ENCODE data around the gene ATOH7. TPM values are rescaled to one million over a fixed set of nuclear protein-coding genes. Genes with fewer than 3 reads are reported as not detected.

The ATOH7 gene
- polyA plus RNA-seq, 3 donors: not detected

GRCh38 chr10:68184546-68184945, 47.4 kb downstream of the ATOH7 start:
- Mint-ChIP-seq H3K36me3 (no peaks in the 10 kb centered on the region), H3K4me3 (no peak overlapping the region), H3K27ac (no peak overlapping the region), H3K4me1 (no peaks in the 10 kb centered on the region), H3K9me3 (no peaks in the 10 kb centered on the region), H3K27me3 (ENCODE audit: low read depth in 3 of 3) (peaks cover 11 to 17% (median 16%) of the 10 kb centered on the region in 3 donors)
- H3K4me3 ChIP-seq (replicated peaks in 1 of 3; ENCODE audit: low read depth in 2 of 3, low read length in 3 of 3): no peak overlapping the region
- H3K9me3 ChIP-seq (replicated peaks in 1 of 2; ENCODE audit: control insufficient read depth in 1 of 2, insufficient read depth in 1 of 2, low read length in 2 of 2): no peaks in the 10 kb centered on the region
- no peak for DNase-seq
- H4K20me1 ChIP-seq (ENCODE audit: insufficient read depth, low read length): no peaks in the 10 kb centered on the region
- TF ChIP-seq, protein P1, sequence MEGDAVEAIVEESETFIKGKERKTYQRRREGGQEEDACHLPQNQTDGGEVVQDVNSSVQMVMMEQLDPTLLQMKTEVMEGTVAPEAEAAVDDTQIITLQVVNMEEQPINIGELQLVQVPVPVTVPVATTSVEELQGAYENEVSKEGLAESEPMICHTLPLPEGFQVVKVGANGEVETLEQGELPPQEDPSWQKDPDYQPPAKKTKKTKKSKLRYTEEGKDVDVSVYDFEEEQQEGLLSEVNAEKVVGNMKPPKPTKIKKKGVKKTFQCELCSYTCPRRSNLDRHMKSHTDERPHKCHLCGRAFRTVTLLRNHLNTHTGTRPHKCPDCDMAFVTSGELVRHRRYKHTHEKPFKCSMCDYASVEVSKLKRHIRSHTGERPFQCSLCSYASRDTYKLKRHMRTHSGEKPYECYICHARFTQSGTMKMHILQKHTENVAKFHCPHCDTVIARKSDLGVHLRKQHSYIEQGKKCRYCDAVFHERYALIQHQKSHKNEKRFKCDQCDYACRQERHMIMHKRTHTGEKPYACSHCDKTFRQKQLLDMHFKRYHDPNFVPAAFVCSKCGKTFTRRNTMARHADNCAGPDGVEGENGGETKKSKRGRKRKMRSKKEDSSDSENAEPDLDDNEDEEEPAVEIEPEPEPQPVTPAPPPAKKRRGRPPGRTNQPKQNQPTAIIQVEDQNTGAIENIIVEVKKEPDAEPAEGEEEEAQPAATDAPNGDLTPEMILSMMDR (IDR thresholded peaks at IDR 0.05): no peak
- no peak overlapping the region for H3K9ac ChIP-seq (ENCODE audit: insufficient read depth, low read length, poor library complexity, severe bottlenecking)
- 89% methylated on average over 6 of the region's 7 CpGs for WGBS (ENCODE audit: insufficient coverage)
- no peaks in the 10 kb centered on the region for H3K79me2 ChIP-seq (ENCODE audit: insufficient read depth, low read length)
- H3K4me1 ChIP-seq (ENCODE audit: control insufficient read depth in 1 of 2, insufficient read depth in 2 of 2, low read length in 2 of 2): no peaks in the 10 kb centered on the region
- no peak overlapping the region for H3K27ac ChIP-seq (ENCODE audit: low read depth in 1 of 2, low read length in 2 of 2)
- no peaks in the 10 kb centered on the region for H3K36me3 ChIP-seq (replicated peaks in 1 of 2; ENCODE audit: control insufficient read depth in 1 of 2, insufficient read depth in 2 of 2, low read length in 2 of 2)
- no peak overlapping the region for H2AFZ ChIP-seq (ENCODE audit: insufficient read depth, low read depth, low read length, poor library complexity, severe bottlenecking)
- no peaks in the 10 kb centered on the region for H3K27me3 ChIP-seq (ENCODE audit: control insufficient read depth in 2 of 2, insufficient read depth in 2 of 2, low read length in 2 of 2)
- intact Hi-C loops (cut with micrococcal nuclease): no loop called here
- no peak overlapping the region for H3K4me2 ChIP-seq (replicated peaks; ENCODE audit: extremely low read depth, low read length, poor library complexity, severe bottlenecking)

Other genes starting within 250 kb of the ATOH7 start
- 10 to 100 TPM; 10.7 to 17.5 (median 14.3) TPM for gene HERC4, start 156.8 kb downstream of the ATOH7 start, polyA plus RNA-seq
- gene MYPN, start 122.6 kb downstream of the ATOH7 start, polyA plus RNA-seq: not detected
- 10 to 100 TPM; 36.6 to 86.0 (median 71.6) TPM for gene HNRNPH3, start 100.0 kb upstream of the ATOH7 start, polyA plus RNA-seq
- gene PBLD, start 100.8 kb upstream of the ATOH7 start, polyA plus RNA-seq: 1 to 10 TPM; 1.5 to 3.4 (median 2.5) TPM
- gene RUFY2, start 175.2 kb upstream of the ATOH7 start, polyA plus RNA-seq: 1 to 10 TPM; 2.8 to 3.9 (median 3.3) TPM
- under 1 TPM; 0.08 to 0.99 (median 0.18) TPM for gene DNA2, start 239.9 kb upstream of the ATOH7 start, polyA plus RNA-seq

Measured in CD14-positive monocyte (primary cell).